Mesenchymal stem cell (in vitro differentiated cells and primary cell): ENCODE results near the gene PAX6.
A peak's percentile ranks its signal among the peaks of the same experiment; 100 is the strongest.

Experiments
- DNase-seq: peaks from one replicate; pipeline ENCODE4 v3.0.0-alpha.2; 2013
- H2AFZ ChIP-seq: one replicate; pipeline ENCODE4 v1.6.1; 2013; ENCODE audit warnings: low read depth, mild to moderate bottlenecking, control low read depth, inconsistent platforms, low read length, moderate library complexity
- H2AK5ac ChIP-seq: 2 replicates; pipeline ENCODE4 v1.6.1; 2013; ENCODE audit warnings: low read length, moderate library complexity, mild to moderate bottlenecking, inconsistent platforms; ENCODE audit not compliant: severe bottlenecking
- H2BK120ac ChIP-seq: one replicate; pipeline ENCODE4 v1.6.1; 2013; ENCODE audit warnings: low read depth, mild to moderate bottlenecking, inconsistent platforms, low read length, moderate library complexity
- H2BK12ac ChIP-seq, 2 experiments: one replicate each; pipeline ENCODE4 v1.6.1; 2013; ENCODE audit warnings: inconsistent platforms in 2 of 2, low read length in 2 of 2, mild to moderate bottlenecking in 2 of 2, moderate library complexity in 2 of 2, control low read depth in 1 of 2
- H2BK15ac ChIP-seq: one replicate; pipeline ENCODE4 v1.6.1; 2013; ENCODE audit warnings: mild to moderate bottlenecking, low read depth, inconsistent platforms; ENCODE audit not compliant: poor library complexity, severe bottlenecking
- H2BK5ac ChIP-seq: 2 replicates; pipeline ENCODE4 v1.6.1; 2013; ENCODE audit warnings: low read depth, mild to moderate bottlenecking, low read length, control low read depth, inconsistent platforms; ENCODE audit not compliant: poor library complexity, severe bottlenecking
- H3K14ac ChIP-seq, 2 experiments: one replicate each; pipeline ENCODE4 v1.6.1; 2013; ENCODE audit warnings: inconsistent platforms in 2 of 2, low read length in 2 of 2, control low read depth in 1 of 2, mild to moderate bottlenecking in 1 of 2, moderate library complexity in 1 of 2
- H3K18ac ChIP-seq, 2 experiments: one replicate each; pipeline ENCODE4 v1.6.1; 2013; ENCODE audit warnings: inconsistent platforms in 2 of 2, low read length in 2 of 2, control low read depth in 1 of 2, low read depth in 1 of 2, mild to moderate bottlenecking in 1 of 2
- H3K23ac ChIP-seq, 2 experiments: one replicate each; pipeline ENCODE4 v1.6.1; 2013; ENCODE audit warnings: inconsistent platforms in 2 of 2, low read length in 2 of 2, mild to moderate bottlenecking in 2 of 2, moderate library complexity in 2 of 2, control low read depth in 1 of 2
- H3K27ac ChIP-seq: 2 replicates; pipeline ENCODE4 v1.5.1; 2013; ENCODE audit warnings: mild to moderate bottlenecking, moderate library complexity, low read length, control low read depth, inconsistent platforms; ENCODE audit not compliant: poor library complexity, severe bottlenecking
- H3K27me3 ChIP-seq, 2 experiments: 2 replicates each; pipeline versions ENCODE4 v1.6.1 to v1.7.0; 2013; ENCODE audit warnings: low read length in 2 of 2, mild to moderate bottlenecking in 2 of 2, moderate library complexity in 2 of 2, control low read depth in 1 of 2, inconsistent platforms in 1 of 2; ENCODE audit not compliant: control insufficient read depth in 1 of 2, insufficient read depth in 1 of 2
- H3K36me3 ChIP-seq, 2 experiments: 2 replicates each; pipeline versions ENCODE4 v1.6.1 to v1.7.0; 2013; ENCODE audit warnings: low read length in 2 of 2, control low read depth in 1 of 2, inconsistent platforms in 1 of 2, low read depth in 1 of 2, mild to moderate bottlenecking in 1 of 2; ENCODE audit not compliant: insufficient read depth in 2 of 2, control insufficient read depth in 1 of 2
- H3K4ac ChIP-seq, 2 experiments: one replicate each; pipeline ENCODE4 v1.6.1; 2013; ENCODE audit warnings: inconsistent platforms in 2 of 2, low read length in 2 of 2, mild to moderate bottlenecking in 2 of 2, moderate library complexity in 2 of 2, control low read depth in 1 of 2, low read depth in 1 of 2
- H3K4me1 ChIP-seq: 2 replicates; pipeline ENCODE4 v1.6.1; 2013; ENCODE audit warnings: low read depth, low read length, control low read depth; ENCODE audit not compliant: control insufficient read depth, insufficient read depth
- H3K4me2 ChIP-seq: 2 replicates; pipeline ENCODE4 v1.6.1; 2013; ENCODE audit warnings: low read length, mild to moderate bottlenecking, inconsistent platforms; ENCODE audit not compliant: poor library complexity, severe bottlenecking
- H3K4me3 ChIP-seq, 2 experiments: 2 replicates each; pipeline versions ENCODE4 v1.5.1 to v1.7.0; 2013; ENCODE audit warnings: low read length in 2 of 2, mild to moderate bottlenecking in 2 of 2, control low read depth in 1 of 2, low read depth in 1 of 2; ENCODE audit not compliant: insufficient read depth in 1 of 2
- H3K79me1 ChIP-seq: replicated peaks from 2 replicates; pipeline ENCODE4 v1.6.1; 2013; ENCODE audit warnings: mild to moderate bottlenecking, control low read depth, low read length, inconsistent platforms; ENCODE audit not compliant: poor library complexity, severe bottlenecking
- H3K9ac ChIP-seq: 2 replicates; pipeline ENCODE4 v1.7.0; 2013; ENCODE audit warnings: mild to moderate bottlenecking, low read length, moderate library complexity
- H3K9me3 ChIP-seq: 2 replicates; pipeline ENCODE4 v1.7.0; 2013; ENCODE audit warnings: mild to moderate bottlenecking, low read length; ENCODE audit not compliant: control insufficient read depth
- H4K8ac ChIP-seq: one replicate; pipeline ENCODE4 v1.6.1; 2013; ENCODE audit warnings: inconsistent platforms, mild to moderate bottlenecking, low read length, moderate library complexity
- H4K91ac ChIP-seq: one replicate; pipeline ENCODE4 v1.6.1; 2013; ENCODE audit warnings: mild to moderate bottlenecking, low read length, inconsistent platforms
- WGBS: methylation state at CpG from one replicate; pipeline ENCODE4 v1.1.7; 2013; ENCODE audit warnings: mixed read lengths; 5-methylcytosine and 5-hydroxymethylcytosine counted together

The PAX6 gene

GRCh38 chr11:31827455-31828206 lies 16.5 kb upstream of the PAX6 start:
- H2AFZ ChIP-seq: no peak overlapping the region
- no peak overlapping the region for H2BK120ac ChIP-seq
- no peak overlapping the region for H3K18ac ChIP-seq
- H3K9me3 ChIP-seq: peaks cover 2% of the 10 kb centered on the region
- no peak overlapping the region for H3K14ac ChIP-seq
- H2BK5ac ChIP-seq: no peak overlapping the region
- H3K4ac ChIP-seq: no peak overlapping the region
- no peak overlapping the region for H3K23ac ChIP-seq
- H3K9ac ChIP-seq: no peak overlapping the region
- no peak overlapping the region for H4K91ac ChIP-seq
- WGBS: 4% methylated on average over 13 of the region's 18 CpGs
- H2BK15ac ChIP-seq: no peak overlapping the region
- H3K4me1 ChIP-seq: peaks cover 8% of the 10 kb centered on the region
- H3K27ac ChIP-seq: no peak overlapping the region
- DNase-seq: peak; percentile 53
- no peak overlapping the region for H2AK5ac ChIP-seq
- H4K8ac ChIP-seq: no peak overlapping the region
- H3K4me2 ChIP-seq: peak overlapping the region; percentile 62
- no peak overlapping the region for H2BK12ac ChIP-seq
- peaks cover 76 to 96% of the 10 kb centered on the region in 2 experiments for H3K27me3 ChIP-seq
- H3K79me1 ChIP-seq: no peaks in the 10 kb centered on the region
- H3K36me3 ChIP-seq: no peaks in the 10 kb centered on the region
- no peak overlapping the region for H3K4me3 ChIP-seq

GRCh38 chr11:31826536-31827438 lies 15.7 kb upstream of the PAX6 start:
- H3K9ac ChIP-seq: no peak overlapping the region
- peaks cover 2% of the 10 kb centered on the region for H3K9me3 ChIP-seq
- H3K27me3 ChIP-seq: peaks cover 78 to 96% of the 10 kb centered on the region in 2 experiments
- no peak overlapping the region for H3K4ac ChIP-seq
- no peak overlapping the region for H2BK120ac ChIP-seq
- H2AK5ac ChIP-seq: no peak overlapping the region
- no peak overlapping the region for H3K14ac ChIP-seq
- H2BK15ac ChIP-seq: no peak overlapping the region
- 2% methylated on average over 32 of the region's 55 CpGs for WGBS
- H2AFZ ChIP-seq: no peak overlapping the region
- H2BK12ac ChIP-seq: no peak overlapping the region
- no peak overlapping the region for H4K91ac ChIP-seq
- H2BK5ac ChIP-seq: no peak overlapping the region
- DNase-seq: no peak
- peak overlapping the region in 1 of 2 experiments; percentile 77 for H3K23ac ChIP-seq
- H3K36me3 ChIP-seq: no peaks in the 10 kb centered on the region
- H3K27ac ChIP-seq: no peak overlapping the region
- no peaks in the 10 kb centered on the region for H3K79me1 ChIP-seq
- H4K8ac ChIP-seq: no peak overlapping the region
- no peak overlapping the region for H3K4me3 ChIP-seq
- peaks cover 8% of the 10 kb centered on the region for H3K4me1 ChIP-seq
- no peak overlapping the region for H3K18ac ChIP-seq
- H3K4me2 ChIP-seq: peak overlapping the region; percentile 62

- peaks cover 2% of the 10 kb centered on the region for H3K9me3 ChIP-seq
- WGBS: 3% methylated on average over 22 of the region's 37 CpGs
- H4K8ac ChIP-seq: no peak overlapping the region
- peaks cover 86 to 99% of the 10 kb centered on the region in 2 experiments for H3K27me3 ChIP-seq
- H2BK15ac ChIP-seq: no peak overlapping the region
- no peak overlapping the region for H3K9ac ChIP-seq
- no peak overlapping the region for H2BK5ac ChIP-seq
- no peak overlapping the region for H2BK120ac ChIP-seq
- no peak overlapping the region for H3K4me2 ChIP-seq
- H2AK5ac ChIP-seq: no peak overlapping the region
- no peak overlapping the region for H4K91ac ChIP-seq
- no peaks in the 10 kb centered on the region for H3K36me3 ChIP-seq
- DNase-seq: no peak
- peaks cover 8% of the 10 kb centered on the region for H3K4me1 ChIP-seq
- H3K27ac ChIP-seq: no peak overlapping the region
- no peak overlapping the region for H3K4me3 ChIP-seq
- no peaks in the 10 kb centered on the region for H3K79me1 ChIP-seq
- no peak overlapping the region for H2AFZ ChIP-seq
- no peak overlapping the region for H3K14ac ChIP-seq
- no peak overlapping the region for H3K18ac ChIP-seq
- no peak overlapping the region for H2BK12ac ChIP-seq
- no peak overlapping the region for H3K23ac ChIP-seq
- H3K4ac ChIP-seq: no peak overlapping the region
These were observed 14.8 kb upstream of the PAX6 start for GRCh38 chr11:31825838-31826484.
